Transverse colon (tissue), 4 donors: ENCODE results near the gene ING1. TPM values are rescaled to one million over a fixed set of nuclear protein-coding genes. Genes with fewer than 3 reads are reported as not detected.

ENCODE experiments used
- DNase-seq: peaks from one replicate; pipeline ENCODE4 v3.0.0-alpha.2; 2019
- H3K27ac ChIP-seq, 4 donors: fragments of 200-600 bp; sonication (generic); 2 replicates each; pipeline ENCODE4 v1.5.1; 2016 to 2018; ENCODE audit warnings: inconsistent platforms in 4 of 4
- H3K27me3 ChIP-seq: fragments of 200-600 bp; sonication (generic); 2 replicates; pipeline ENCODE4 v1.5.1; 2017; ENCODE audit warnings: inconsistent platforms
- H3K36me3 ChIP-seq, 4 donors: fragments of 200-600 bp; sonication (generic); 2 replicates each; pipeline ENCODE4 v1.5.1; 2017 to 2019; ENCODE audit warnings: inconsistent platforms in 4 of 4
- H3K4me1 ChIP-seq, 4 donors: fragments of 200-600 bp; sonication (generic); 2 replicates each; pipeline ENCODE4 v1.5.1; 2017 to 2020; ENCODE audit warnings: inconsistent platforms in 4 of 4
- H3K4me3 ChIP-seq, 4 donors: fragments of 200-600 bp; sonication (generic); 1 replicate in 1 of 4; 2 replicates in 3 of 4; pipeline versions ENCODE4 v1.5.1 to v1.6.1; 2017 to 2019; ENCODE audit warnings: inconsistent platforms in 4 of 4
- H3K9me3 ChIP-seq, 2 donors: fragments of 200-600 bp; sonication (generic); 2 replicates each; pipeline ENCODE4 v1.5.1; 2017 to 2019; ENCODE audit warnings: inconsistent platforms in 2 of 2
- EP300 ChIP-seq: sonication (generic); formaldehyde crosslinking; IDR thresholded peaks from one replicate; pipeline ENCODE4 v1.6.1; 2017; ENCODE audit warnings: antibody characterized with exemption, low read depth
- POLR2A ChIP-seq: fragments of 450-650 bp; IDR thresholded peaks from one replicate; pipeline ENCODE4 v1.6.1; 2016; ENCODE audit warnings: antibody characterized with exemption, mild to moderate bottlenecking, moderate library complexity
- POLR2AphosphoS5 ChIP-seq, 3 donors: sonication (generic); formaldehyde crosslinking; IDR thresholded peaks; one replicate each; pipeline ENCODE4 v1.6.1; 2016; ENCODE audit warnings: antibody characterized with exemption in 3 of 3
- WGBS, 2 donors: methylation state at CpG; one replicate each; pipeline ENCODE4 v1.1.5; 2018; ENCODE audit warnings: low coverage in 1 of 2; 5-methylcytosine and 5-hydroxymethylcytosine counted together
- in situ Hi-C, 4 donors: fragments of 200-750 bp; cut with MboI; loops; one replicate each; pipeline versions ENCODE4 v1.15.0 to v1.15.1; 2017; ENCODE audit warnings: low sequenced_read_pairs in 3 of 4, low pct_ligation_motif_present in 1 of 4, low pct_unique_long_range_greater_than_20kb in 1 of 4
- intact Hi-C: fragments of 100-400 bp; cut with DNase I; formaldehyde crosslinking; loops from one replicate; pipeline ENCODE4 v1.15.1; 2023; ENCODE audit warnings: low total_unique reads
- total RNA-seq, 4 donors: library from RNA; depleted of rRNA; stranded (reverse); fragments of >200 nt; gene quantifications; one replicate each; pipeline ENCODE4 v1.1.0, GENCODE V29; 2016
- TF ChIP-seq, protein P1 (sequence below), 5 experiments: fragments of 200-600 bp in 3 of 5; fragments of 450-650 bp in 2 of 5; sonication (generic) in 3 of 5; IDR thresholded peaks; 1 replicate in 2 of 5; 2 replicates in 3 of 5; pipeline ENCODE4 v1.5.1; 2016 to 2017; ENCODE audit warnings: antibody characterized with exemption in 5 of 5, inconsistent platforms in 3 of 5, mild to moderate bottlenecking in 2 of 5, moderate library complexity in 1 of 5

Gene ING1
- total RNA-seq, 4 donors from 2014 or later = 14.9 to 35.5 (median 25.8) TPM

DNA sequence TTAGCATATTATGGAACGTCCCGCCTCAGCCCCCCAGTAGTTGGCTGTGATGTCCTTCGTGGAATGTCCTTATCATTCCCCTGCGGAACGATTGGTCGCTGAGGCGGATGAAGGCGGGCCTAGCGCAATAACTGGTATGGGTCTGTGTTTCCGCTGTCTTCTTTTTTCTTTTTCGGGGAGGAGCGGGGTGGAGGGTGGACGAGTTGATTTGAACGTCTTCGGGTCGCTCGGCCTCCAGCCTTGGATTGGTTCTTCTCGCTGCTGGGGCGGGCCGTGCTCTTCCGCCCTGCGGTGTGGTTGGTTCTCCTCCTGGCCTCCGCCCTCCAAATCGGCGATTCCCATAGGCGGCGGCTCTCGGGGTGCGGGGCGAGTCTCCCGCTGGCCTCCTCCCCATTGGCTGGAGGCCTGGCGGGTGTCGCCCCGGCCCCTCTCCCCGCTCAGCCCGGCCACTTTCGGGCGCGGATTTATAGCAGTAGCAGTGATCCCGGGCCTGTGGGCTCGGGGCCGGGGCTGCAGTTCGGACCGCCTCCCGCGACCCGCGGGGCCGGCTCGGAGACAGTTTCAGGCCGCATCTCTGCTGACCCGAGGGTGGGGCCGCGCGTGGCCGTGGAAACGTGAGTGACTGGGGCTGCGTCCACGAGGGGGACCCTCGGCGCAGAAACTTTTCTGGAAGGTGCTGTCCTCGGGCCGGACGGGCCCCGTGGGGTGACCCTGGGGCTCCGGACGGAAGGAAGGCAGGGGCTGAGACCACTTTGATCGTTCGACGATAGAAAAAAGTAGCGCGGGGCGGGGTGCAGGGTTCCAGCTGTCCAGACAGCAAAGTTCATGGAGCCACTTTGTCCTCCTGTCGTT lies 2.1 kb downstream of the ING1 start:
- peaks cover 11 to 34% (median 30%) of the 10 kb centered on the region in 4 donors for H3K4me1 ChIP-seq
- intact Hi-C loops (no loop called here), in situ Hi-C loops (loop anchor here in 2 of 4 donors (25.0 kb wide), 3 partner anchors 103 to 447 kb away; partner anchors contain the start of genes ANKRD10 (in 2 of the 2) and NAXD (in 1 of the 2))
- peaks cover 0 to 10% (median 0%) of the 10 kb centered on the region in 4 donors for H3K36me3 ChIP-seq
- peak; percentile 98 for DNase-seq
- TF ChIP-seq, protein P1, sequence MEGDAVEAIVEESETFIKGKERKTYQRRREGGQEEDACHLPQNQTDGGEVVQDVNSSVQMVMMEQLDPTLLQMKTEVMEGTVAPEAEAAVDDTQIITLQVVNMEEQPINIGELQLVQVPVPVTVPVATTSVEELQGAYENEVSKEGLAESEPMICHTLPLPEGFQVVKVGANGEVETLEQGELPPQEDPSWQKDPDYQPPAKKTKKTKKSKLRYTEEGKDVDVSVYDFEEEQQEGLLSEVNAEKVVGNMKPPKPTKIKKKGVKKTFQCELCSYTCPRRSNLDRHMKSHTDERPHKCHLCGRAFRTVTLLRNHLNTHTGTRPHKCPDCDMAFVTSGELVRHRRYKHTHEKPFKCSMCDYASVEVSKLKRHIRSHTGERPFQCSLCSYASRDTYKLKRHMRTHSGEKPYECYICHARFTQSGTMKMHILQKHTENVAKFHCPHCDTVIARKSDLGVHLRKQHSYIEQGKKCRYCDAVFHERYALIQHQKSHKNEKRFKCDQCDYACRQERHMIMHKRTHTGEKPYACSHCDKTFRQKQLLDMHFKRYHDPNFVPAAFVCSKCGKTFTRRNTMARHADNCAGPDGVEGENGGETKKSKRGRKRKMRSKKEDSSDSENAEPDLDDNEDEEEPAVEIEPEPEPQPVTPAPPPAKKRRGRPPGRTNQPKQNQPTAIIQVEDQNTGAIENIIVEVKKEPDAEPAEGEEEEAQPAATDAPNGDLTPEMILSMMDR (IDR thresholded peaks at IDR 0.05) = peak in 2 of 5 experiments; percentile 20 to 46
- no peak for TF ChIP-seq EP300
- peak; percentile 86 to 97 (median 96) for TF ChIP-seq POLR2AphosphoS5 (IDR thresholded peaks at IDR 0.05)
- no peak for TF ChIP-seq POLR2A
- peak overlapping the region; percentile 47 to 92 (median 85) for H3K4me3 ChIP-seq
- H3K27me3 ChIP-seq = no peaks in the 10 kb centered on the region
- no peaks in the 10 kb centered on the region for H3K9me3 ChIP-seq
- WGBS, 2 donors = 1% methylated on average over 73 of the region's 74 CpGs; no CpG with 5 or more reads in 1 of the 2 donors
- H3K27ac ChIP-seq = peak overlapping the region; percentile 99 to 100 (median 100)

- Histone ChIP-seq H3K4me3 (peak overlapping the region; percentile 47 to 89 (median 78)), H3K9me3 (no peaks in the 10 kb centered on the region), H3K27ac (peak overlapping the region; percentile 94 to 98 (median 96)), H3K4me1 (peaks cover 10 to 31% (median 27%) of the 10 kb centered on the region in 4 donors), H3K27me3 (no peaks in the 10 kb centered on the region), H3K36me3 (peaks cover 0 to 13% (median under 1%) of the 10 kb centered on the region in 4 donors)
- TF ChIP-seq POLR2AphosphoS5 (IDR thresholded peaks at IDR 0.05) (peak in 2 of 3 donors; percentile 2 to 7), EP300 (no peak)
- peak; percentile 69 for DNase-seq
- intact Hi-C loops = no loop called here
- WGBS, 2 donors = 0% methylated on average over 4 to 11 of the region's 12 CpGs
- in situ Hi-C loops = loop anchor here in 2 of 4 donors (25.0 kb wide), 3 partner anchors 104 to 446 kb away; partner anchors contain the start of genes ANKRD10 (in 2 of the 2) and NAXD (in 1 of the 2)
Measured at GRCh38 chr13:110716247-110716515, 2.7 kb downstream of the ING1 start.

- Histone ChIP-seq H3K27ac (no peak overlapping the region), H3K36me3 (peaks cover 0 to 19% (median 2%) of the 10 kb centered on the region in 4 donors), H3K4me3 (no peak overlapping the region), H3K27me3 (no peaks in the 10 kb centered on the region), H3K4me1 (peaks cover 5 to 23% (median 21%) of the 10 kb centered on the region in 4 donors), H3K9me3 (no peaks in the 10 kb centered on the region)
- WGBS, 2 donors = 93 to 97% methylated on average over 3 to 61 of the region's 61 CpGs
- in situ Hi-C loops = loop anchor here in 2 of 4 donors (25.0 kb wide), 3 partner anchors 107 to 443 kb away; partner anchors contain the start of genes ANKRD10 (in 2 of the 2) and NAXD (in 1 of the 2)
- DNase-seq = no peak
- TF ChIP-seq POLR2A = no peak
- no peak for TF ChIP-seq POLR2AphosphoS5 (IDR thresholded peaks at IDR 0.05)
- TF ChIP-seq, protein P1 (IDR thresholded peaks at IDR 0.05) = no peak
- TF ChIP-seq EP300 = no peak
- intact Hi-C loops = no loop called here
Measured at GRCh38 chr13:110719036-110719710, 5.7 kb downstream of the ING1 start.

DNA sequence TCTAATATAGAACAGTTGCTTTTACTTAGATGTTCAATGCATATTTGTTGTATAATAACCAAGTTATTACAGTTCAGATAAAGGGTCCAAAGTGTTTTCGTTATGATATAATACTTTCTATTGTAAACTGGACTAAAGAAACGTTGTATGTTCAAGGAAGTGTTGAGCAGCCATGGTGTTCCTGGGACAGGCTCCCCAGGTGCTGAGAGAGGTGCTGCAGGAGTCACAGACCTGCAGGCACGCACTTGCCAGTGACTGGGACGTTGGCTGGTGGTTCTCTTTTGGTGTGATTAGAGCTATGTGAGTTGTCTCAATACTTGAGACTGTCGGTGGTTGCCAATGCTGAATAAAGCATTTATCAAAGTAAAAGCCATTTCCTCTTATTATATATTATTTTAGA lies 9.5 kb downstream of the ING1 start:
- intact Hi-C loops (no loop called here), in situ Hi-C loops (loop anchor here in 2 of 4 donors (25.0 kb wide), 3 partner anchors 111 to 439 kb away; partner anchors contain the start of genes ANKRD10 (in 2 of the 2) and NAXD (in 1 of the 2))
- H3K4me1 ChIP-seq = peaks cover 0 to 7% (median 5%) of the 10 kb centered on the region in 4 donors
- no peak overlapping the region for H3K27ac ChIP-seq
- H3K9me3 ChIP-seq = no peaks in the 10 kb centered on the region
- H3K4me3 ChIP-seq = no peak overlapping the region
- peaks cover 0 to 19% (median 2%) of the 10 kb centered on the region in 4 donors for H3K36me3 ChIP-seq
- 52 to 53% methylated on average over 5 of the region's 5 CpGs for WGBS, 2 donors
- DNase-seq = no peak
- TF ChIP-seq POLR2A (no peak), EP300 (no peak), POLR2AphosphoS5 (IDR thresholded peaks at IDR 0.05) (no peak)
- TF ChIP-seq, protein P1 (IDR thresholded peaks at IDR 0.05) = no peak
- H3K27me3 ChIP-seq = no peaks in the 10 kb centered on the region
